Testis (tissue), 2 donors: ENCODE measurements around the gene RBM33.

Experiments
- CTCF ChIP-seq, 3 experiments: fragments of 450-650 bp in 2 of 3; fragments of 200-600 bp in 1 of 3; sonication (generic) in 1 of 3; IDR thresholded peaks; one replicate each; pipeline ENCODE4 v1.5.1; 2016 to 2019; ENCODE audit warnings: antibody characterized with exemption in 3 of 3, mild to moderate bottlenecking in 2 of 3, moderate library complexity in 1 of 3
- POLR2A ChIP-seq: fragments of 450-650 bp; IDR thresholded peaks from one replicate; pipeline ENCODE4 v1.6.1; 2017; ENCODE audit warnings: antibody characterized with exemption, mild to moderate bottlenecking, moderate library complexity

- TF ChIP-seq CTCF (IDR thresholded peaks at IDR 0.05) = no peak
- TF ChIP-seq POLR2A = no peak
Observed at GRCh38 chr7:155731380-155731779, 86.9 kb downstream of the RBM33 start.
